IPS-18c (cell line): ENCODE measurements around the gene ACE.
A peak's percentile ranks its signal among the peaks of the same experiment; 100 is the strongest.

Experiments used
- H3K4me3 ChIP-seq: 2 replicates; pipeline ENCODE4 v1.7.0; 2013; ENCODE audit warnings: low read depth, mild to moderate bottlenecking, low read length, moderate library complexity; ENCODE audit not compliant: insufficient read depth
- H3K9me3 ChIP-seq: one replicate; pipeline ENCODE4 v1.6.1; 2013; ENCODE audit warnings: mild to moderate bottlenecking, low read length, moderate library complexity; ENCODE audit not compliant: control insufficient read depth, insufficient read depth

ACE gene

GRCh38 chr17:63517825-63518534 lies 41.1 kb downstream of the ACE start:
- no peak overlapping the region for H3K4me3 ChIP-seq

GRCh38 chr17:63519116-63519881 lies 42.4 kb downstream of the ACE start:
- Histone ChIP-seq H3K9me3 (no peaks in the 10 kb centered on the region), H3K4me3 (no peak overlapping the region)

More at GRCh38 chr17:63517825-63518534, 41.1 kb downstream of the ACE start:
- peaks cover 2% of the 10 kb centered on the region for H3K9me3 ChIP-seq

- H3K9me3 ChIP-seq, result no peaks in the 10 kb centered on the region
- H3K4me3 ChIP-seq, result no peak overlapping the region
Measured at GRCh38 chr17:63519972-63520882, 43.4 kb downstream of the ACE start.

GRCh38 chr17:63523253-63523855 lies 46.5 kb downstream of the ACE start, which contains the start of gene KCNH6:
Gene KCNH6, plus strand, starts transcription at chr17:63523358. Its CDS starts 56 bp downstream, at chr17:63523414.
- Histone ChIP-seq H3K4me3 (peak within 1 kb of the TSS; percentile 55), H3K9me3 (peaks cover 2% of the 10 kb centered on the region)

- H3K4me3 ChIP-seq, result no peak overlapping the region
- H3K9me3 ChIP-seq, result peaks cover 2% of the 10 kb centered on the region
Measured at GRCh38 chr17:63524051-63524450, 47.2 kb downstream of the ACE start.

- peaks cover 2% of the 10 kb centered on the region for H3K9me3 ChIP-seq
- H3K4me3 ChIP-seq, result no peak overlapping the region
Measured at GRCh38 chr17:63525190-63525946, 48.5 kb downstream of the ACE start.

GRCh38 chr17:63526861-63527260 lies 50.0 kb downstream of the ACE start:
- Histone ChIP-seq H3K9me3 (peaks cover 2% of the 10 kb centered on the region), H3K4me3 (no peak overlapping the region)

- no peak overlapping the region; the same call in 1 of the 2 replicates for H3K4me3 ChIP-seq
- peaks cover 2% of the 10 kb centered on the region for H3K9me3 ChIP-seq
Measured at GRCh38 chr17:63528183-63528582, 51.3 kb downstream of the ACE start.

GRCh38 chr17:63529711-63530556 lies 53.1 kb downstream of the ACE start:
- Histone ChIP-seq H3K9me3 (peaks cover 2% of the 10 kb centered on the region), H3K4me3 (no peak overlapping the region)

- H3K4me3 ChIP-seq, result no peak overlapping the region
- H3K9me3 ChIP-seq, result peaks cover 2% of the 10 kb centered on the region
Measured at GRCh38 chr17:63530557-63531021, 53.7 kb downstream of the ACE start.

- Histone ChIP-seq H3K9me3 (peaks cover 2% of the 10 kb centered on the region), H3K4me3 (no peak overlapping the region)
Measured at GRCh38 chr17:63531022-63531965, 54.4 kb downstream of the ACE start.

- no peaks in the 10 kb centered on the region for H3K9me3 ChIP-seq
- no peak overlapping the region for H3K4me3 ChIP-seq
Measured at GRCh38 chr17:63533433-63534077, 56.7 kb downstream of the ACE start.

GRCh38 chr17:63534078-63534570 lies 57.3 kb downstream of the ACE start:
- H3K4me3 ChIP-seq, result no peak overlapping the region
- no peaks in the 10 kb centered on the region for H3K9me3 ChIP-seq

GRCh38 chr17:63534816-63535455 lies 58.1 kb downstream of the ACE start:
- Histone ChIP-seq H3K4me3 (no peak overlapping the region), H3K9me3 (no peaks in the 10 kb centered on the region)
